ENCODE results near the gene SYNJ2. TPM values are rescaled to one million over a fixed set of nuclear protein-coding genes. Genes with fewer than 3 reads are reported as not detected.

SYNJ2 gene
- polyA plus RNA-seq, 1 donor from 2014 or later = 0.12 TPM

GRCh38 chr6:158056355-158056754 is 74.7 kb downstream of the SYNJ2 start:
- H3K36me3 ChIP-seq (ENCODE audit: insufficient read depth, low read length) = no peaks in the 10 kb centered on the region
- H3K4me2 ChIP-seq (ENCODE audit: low read length) = no peak overlapping the region
- H3K27ac ChIP-seq (ENCODE audit: low read length) = no peak overlapping the region
- H4K20me1 ChIP-seq (ENCODE audit: insufficient read depth) = no peaks in the 10 kb centered on the region
- no peaks in the 10 kb centered on the region for H3K9me3 ChIP-seq (ENCODE audit: low read length)
- H3K27me3 ChIP-seq (ENCODE audit: insufficient read depth, low read depth, low read length) = no peaks in the 10 kb centered on the region
- H3F3A ChIP-seq (ENCODE audit: insufficient read depth, low read length, poor library complexity, severe bottlenecking) = no peaks in the 10 kb centered on the region
- H3K9ac ChIP-seq (ENCODE audit: low read length) = no peak overlapping the region
- no peaks in the 10 kb centered on the region for H3K79me2 ChIP-seq (replicated peaks; ENCODE audit: insufficient read depth, low read length)
- TF ChIP-seq EP300 (conservative IDR thresholded peaks at IDR 0.05; ENCODE audit: poor library complexity, severe bottlenecking) (no peak), EZH2 (IDR thresholded peaks at IDR 0.05; ENCODE audit: borderline replicate concordance, insufficient read depth, low read length, poor library complexity, severe bottlenecking) (no peak), CTCF (IDR thresholded peaks at IDR 0.05; ENCODE audit: poor library complexity, severe bottlenecking) (no peak), RAD21 (conservative IDR thresholded peaks at IDR 0.05) (no peak), MXI1 (conservative IDR thresholded peaks at IDR 0.05; ENCODE audit: poor library complexity, severe bottlenecking) (no peak), SMC3 (conservative IDR thresholded peaks at IDR 0.05; ENCODE audit: poor library complexity) (no peak), REST (IDR thresholded peaks at IDR 0.05; ENCODE audit: borderline replicate concordance) (no peak), POLR2AphosphoS5 (IDR thresholded peaks at IDR 0.05) (no peak)
- H2AFZ ChIP-seq (ENCODE audit: low read depth, low read length) = no peak overlapping the region
- no peak overlapping the region for H3K4me3 ChIP-seq (ENCODE audit: low read length)
- no peaks in the 10 kb centered on the region for H3K9me2 ChIP-seq (ENCODE audit: insufficient read depth, low read length)

- Histone ChIP-seq H3K27ac (ENCODE audit: low read length) (no peak overlapping the region), H3K4me3 (ENCODE audit: low read length) (no peak overlapping the region), H3K36me3 (ENCODE audit: insufficient read depth, low read length) (no peaks in the 10 kb centered on the region), H4K20me1 (ENCODE audit: insufficient read depth) (no peaks in the 10 kb centered on the region), H3K4me2 (ENCODE audit: low read length) (no peak overlapping the region), H3K9me3 (ENCODE audit: low read length) (no peaks in the 10 kb centered on the region), H3F3A (ENCODE audit: insufficient read depth, low read length, poor library complexity, severe bottlenecking) (no peaks in the 10 kb centered on the region), H3K79me2 (replicated peaks; ENCODE audit: insufficient read depth, low read length) (no peaks in the 10 kb centered on the region), H3K9ac (ENCODE audit: low read length) (no peak overlapping the region), H3K9me2 (ENCODE audit: insufficient read depth, low read length) (no peaks in the 10 kb centered on the region), H2AFZ (ENCODE audit: low read depth, low read length) (no peak overlapping the region), H3K27me3 (ENCODE audit: insufficient read depth, low read depth, low read length) (no peaks in the 10 kb centered on the region)
- TF ChIP-seq RAD21 (conservative IDR thresholded peaks at IDR 0.05) (no peak), CTCF (IDR thresholded peaks at IDR 0.05; ENCODE audit: poor library complexity, severe bottlenecking) (no peak), TAF1 (IDR thresholded peaks at IDR 0.05; ENCODE audit: low read depth) (no peak), MXI1 (conservative IDR thresholded peaks at IDR 0.05; ENCODE audit: poor library complexity, severe bottlenecking) (no peak), POLR2AphosphoS5 (IDR thresholded peaks at IDR 0.05) (no peak), SMC3 (conservative IDR thresholded peaks at IDR 0.05; ENCODE audit: poor library complexity) (no peak), EP300 (conservative IDR thresholded peaks at IDR 0.05; ENCODE audit: poor library complexity, severe bottlenecking) (no peak), REST (IDR thresholded peaks at IDR 0.05; ENCODE audit: borderline replicate concordance) (no peak), EZH2 (IDR thresholded peaks at IDR 0.05; ENCODE audit: borderline replicate concordance, insufficient read depth, low read length, poor library complexity, severe bottlenecking) (no peak)
These were observed 75.1 kb downstream of the SYNJ2 start for GRCh38 chr6:158056804-158057203.

Data from neural cell (in vitro differentiated cells).